HG02973 (cell line): ENCODE results near the gene RSPH4A.
"Not testable (repeated sequence)": the region's sequence is repeated elsewhere in the genome, so short reads cannot be mapped to it uniquely, and the experiment has no call there.

Experiments
- ATAC-seq: cut with Tn5 transposase; IDR thresholded peaks from one replicate; pipeline ENCODE4 v1.9.1; 2021; ENCODE audit warnings: moderate library complexity; ENCODE audit not compliant: unreplicated experiment

RSPH4A gene

DNA sequence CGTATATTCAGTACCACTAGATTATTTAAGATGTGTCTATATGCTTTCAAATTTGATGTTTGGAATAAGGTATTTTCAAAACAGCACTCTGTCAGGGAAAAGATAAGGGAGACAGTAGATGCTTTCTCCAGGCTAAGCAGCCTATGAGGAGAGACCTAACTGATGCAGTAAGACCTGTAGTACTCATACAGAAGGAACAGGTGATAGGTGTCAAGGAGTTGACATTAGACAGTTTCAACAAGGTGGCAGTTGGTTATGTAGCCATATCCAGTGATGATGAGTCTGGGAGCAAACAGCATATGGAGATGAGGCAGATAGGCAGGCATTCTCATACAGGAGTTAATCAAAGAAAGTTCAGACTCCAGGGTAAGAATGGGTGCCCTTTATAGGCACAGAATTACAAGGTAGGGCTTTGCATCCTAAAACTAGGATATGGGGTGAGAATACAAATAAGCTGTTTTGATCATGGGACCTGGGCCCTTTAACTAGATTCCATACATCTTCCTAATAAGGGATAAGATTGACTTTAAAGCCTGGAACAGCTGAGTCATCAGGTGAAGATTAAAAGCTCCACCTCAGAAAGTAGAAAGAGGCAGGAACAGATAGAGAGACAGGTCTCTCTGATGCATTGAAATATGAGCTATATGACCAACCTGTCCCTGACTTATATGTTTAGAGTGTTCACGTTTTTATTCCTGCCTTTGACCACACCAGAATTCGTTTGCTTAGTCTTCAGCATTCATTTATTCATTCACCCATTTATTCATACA lies 7.9 kb downstream of the RSPH4A start:
- no peak for ATAC-seq

- no peak for ATAC-seq
These were observed 9.6 kb downstream of the RSPH4A start for GRCh38 chr6:116625872-116626271.

- no peak for ATAC-seq
These were observed 13.3 kb downstream of the RSPH4A start for GRCh38 chr6:116629563-116629981.

DNA sequence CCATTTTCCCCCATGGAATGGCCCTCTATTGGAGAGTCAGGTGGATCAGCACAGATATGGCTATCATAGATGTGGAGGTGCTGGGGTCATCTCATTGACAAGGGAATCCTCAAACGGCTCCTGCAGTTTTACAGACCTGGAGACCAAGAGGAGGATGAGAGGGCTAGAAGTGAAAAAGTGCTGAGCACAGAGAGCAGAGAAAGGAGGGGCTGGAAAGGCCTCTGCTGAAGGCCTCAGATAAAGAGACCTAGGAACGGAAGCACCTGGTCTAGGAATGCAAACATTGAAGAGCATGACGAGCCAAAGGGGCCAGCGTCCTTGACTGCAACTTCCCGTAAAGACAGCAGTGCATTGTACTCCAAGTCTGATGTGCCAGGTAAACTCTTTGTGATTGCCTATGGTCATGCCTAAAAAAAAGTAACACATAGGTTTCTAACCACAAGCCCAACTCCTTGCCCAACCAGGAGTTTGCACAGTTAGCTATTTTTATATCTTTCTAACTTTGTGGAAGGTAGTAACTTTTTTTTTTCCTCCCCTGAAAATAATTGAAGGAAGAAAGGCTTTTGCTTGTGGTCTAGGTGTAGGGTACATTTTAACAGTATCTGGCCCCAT lies 15.2 kb downstream of the RSPH4A start:
- ATAC-seq: peak; percentile 79

- no peak for ATAC-seq
These were observed 17.4 kb downstream of the RSPH4A start for GRCh38 chr6:116633685-116634084.

- ATAC-seq: no peak
These were observed 31.9 kb downstream of the RSPH4A start for GRCh38 chr6:116648156-116648555.

DNA sequence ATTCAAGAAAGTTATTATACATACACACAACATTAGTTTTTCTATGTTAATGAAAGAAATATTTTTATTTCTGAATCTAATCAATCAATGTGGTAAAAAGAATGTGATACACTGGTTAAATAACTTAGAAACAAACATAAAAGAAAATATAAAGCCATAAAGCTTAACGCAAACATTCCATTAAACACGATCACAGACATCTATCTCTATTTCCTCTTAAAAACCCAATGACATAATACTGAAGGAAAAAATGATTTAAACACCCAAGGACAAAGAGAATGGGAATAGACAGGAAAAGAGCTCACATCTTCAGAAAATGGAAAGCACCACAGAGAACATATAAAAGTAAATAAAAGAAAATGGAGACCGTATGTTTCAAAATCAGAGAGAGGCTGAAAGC lies 32.9 kb downstream of the RSPH4A start:
- no peak for ATAC-seq

DNA sequence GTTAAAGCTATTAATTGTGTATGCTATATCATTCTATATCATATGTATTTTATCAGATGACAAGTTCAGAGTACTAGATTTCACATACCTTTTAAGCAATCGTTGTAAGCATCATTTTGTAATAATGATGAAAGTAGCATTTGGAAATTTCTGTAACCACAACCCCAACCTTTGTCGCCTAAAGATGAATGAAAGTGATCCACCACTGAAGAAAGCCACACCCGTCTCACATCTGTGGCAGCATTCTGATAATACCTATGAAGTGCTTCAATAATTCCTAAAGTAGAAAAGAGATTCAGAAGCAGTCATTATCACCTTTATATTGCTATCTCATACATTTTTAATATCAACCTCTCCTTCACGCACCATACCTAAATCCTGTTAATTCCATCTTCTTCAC lies 35.6 kb downstream of the RSPH4A start:
- ATAC-seq: no peak

GRCh38 chr6:116661594-116661993 lies 45.3 kb downstream of the RSPH4A start:
- ATAC-seq: no peak

GRCh38 chr6:116662202-116662601 lies 45.9 kb downstream of the RSPH4A start:
- ATAC-seq: no peak

GRCh38 chr6:116663308-116663707 lies 47.0 kb downstream of the RSPH4A start:
- no peak for ATAC-seq

DNA sequence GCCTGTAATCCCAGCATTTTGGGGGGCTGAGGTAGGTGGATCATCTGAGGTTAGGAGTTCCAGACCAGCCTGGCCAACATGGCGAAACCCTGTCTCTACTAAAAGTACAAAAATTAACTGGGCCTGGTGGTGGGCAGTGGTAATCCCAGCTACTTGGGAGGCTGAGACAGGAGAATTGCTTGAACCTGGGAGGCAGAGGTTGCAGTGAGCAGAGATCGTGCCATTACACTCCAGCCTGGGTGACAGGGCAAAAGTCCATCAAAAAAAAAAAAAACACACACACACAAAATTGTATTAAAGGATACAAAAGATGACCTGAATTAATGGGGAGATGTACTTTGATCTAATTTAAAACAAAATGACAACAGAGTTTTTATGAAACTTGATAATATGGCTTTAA lies 47.9 kb downstream of the RSPH4A start:
- not testable (repeated sequence) for ATAC-seq

- no peak for ATAC-seq
These were observed 49.2 kb downstream of the RSPH4A start for GRCh38 chr6:116665464-116665863.

GRCh38 chr6:116666869-116667268 lies 50.6 kb downstream of the RSPH4A start:
- peak; percentile 58 for ATAC-seq

DNA sequence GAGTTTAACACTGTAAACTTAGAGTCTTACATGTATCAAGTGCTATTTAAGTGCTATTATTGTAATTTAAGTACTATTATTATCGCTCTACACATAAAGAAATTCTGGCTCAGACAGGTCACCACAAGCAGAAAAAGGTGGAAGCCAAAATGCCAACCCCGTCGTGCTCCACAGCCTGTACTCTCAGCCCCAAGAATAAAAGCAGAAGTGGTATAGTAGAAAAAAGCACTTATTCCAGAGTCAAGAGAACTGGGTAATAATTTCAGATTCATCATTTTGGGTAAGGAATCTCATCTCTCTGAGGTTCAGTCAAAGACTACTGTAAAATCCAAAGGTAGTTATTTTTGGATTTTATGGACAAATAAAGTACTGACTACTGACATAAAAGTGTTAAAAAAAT lies 51.3 kb downstream of the RSPH4A start:
- ATAC-seq: peak; percentile 24

GRCh38 chr6:116672306-116672705 lies 56.0 kb downstream of the RSPH4A start:
- no peak for ATAC-seq

GRCh38 chr6:116676021-116676420 lies 59.7 kb downstream of the RSPH4A start:
- no peak for ATAC-seq

DNA sequence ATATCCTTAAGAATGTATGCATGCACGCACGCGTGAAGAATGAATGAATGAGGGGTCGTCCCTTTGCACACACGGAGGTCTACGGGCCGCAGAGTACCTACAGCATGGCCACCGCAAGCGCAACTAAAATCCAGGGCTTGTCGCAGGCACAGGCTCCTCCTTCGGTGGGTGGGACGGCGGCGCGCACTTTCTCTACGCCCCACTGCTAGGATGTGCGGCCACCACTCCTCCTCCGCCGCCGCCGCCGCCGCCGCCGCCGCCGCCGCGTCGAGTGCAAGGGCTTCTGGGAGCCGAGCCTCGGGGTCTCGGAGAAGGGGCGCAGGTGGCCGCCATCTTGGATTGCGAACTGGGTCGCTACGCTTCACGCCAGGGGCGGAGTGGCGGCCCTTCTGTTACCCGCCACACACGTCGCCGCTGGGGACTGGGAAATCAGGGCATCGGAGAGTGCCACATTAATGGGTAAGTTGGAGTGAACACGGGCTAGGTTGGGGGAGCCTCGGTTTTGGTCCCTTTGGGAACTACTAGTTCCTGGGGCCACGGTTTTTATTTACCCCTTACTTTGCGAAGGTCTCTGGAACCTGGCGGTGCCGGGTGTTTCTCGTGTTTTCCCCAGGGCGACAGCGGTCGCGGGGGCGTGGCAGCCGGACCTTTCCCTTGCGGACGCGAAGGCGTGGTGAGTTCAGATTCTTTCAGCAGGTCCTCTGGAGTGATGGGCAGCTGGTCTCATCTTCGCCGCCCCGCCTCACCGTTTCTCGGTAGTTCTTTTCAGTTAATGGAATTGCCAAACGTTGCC lies 64.8 kb downstream of the RSPH4A start, which contains the start of gene KPNA5:
TSS of gene KPNA5 (plus strand) at position 332 of the 793 bp plus-strand sequence. CDS start at position 456, 124 bp downstream.
- ATAC-seq: peak; percentile 95

DNA sequence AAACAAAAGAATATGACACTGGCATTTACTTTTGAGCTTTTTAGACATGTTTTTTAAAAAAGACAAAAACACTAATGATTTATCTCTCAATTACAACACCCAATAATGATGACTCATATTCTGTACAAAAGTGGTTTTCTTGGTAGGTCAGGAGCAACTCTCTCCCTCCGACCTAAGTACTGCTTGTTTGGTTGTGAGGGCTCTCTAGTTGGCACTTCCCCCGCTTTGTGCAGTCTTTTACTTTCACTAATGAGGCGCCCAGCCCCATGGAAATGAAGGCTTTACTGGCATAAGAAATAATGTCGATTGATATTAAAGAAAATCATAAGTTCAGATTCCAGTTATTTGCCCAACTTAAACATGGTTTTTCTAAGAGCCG lies 66.0 kb downstream of the RSPH4A start:
- ATAC-seq: peak; percentile 31
